HG03457 (cell line): ENCODE results near the gene RBM38.
"Not testable (repeated sequence)": the region's sequence is repeated elsewhere in the genome, so short reads cannot be mapped to it uniquely, and the experiment has no call there.

Source experiments
- ATAC-seq: cut with Tn5 transposase; IDR thresholded peaks from one replicate; pipeline ENCODE4 v1.9.1; 2021; ENCODE audit warnings: moderate number of reproducible peaks; ENCODE audit not compliant: unreplicated experiment

The RBM38 gene

GRCh38 chr20:57390604-57391438 is at the start of gene RBM38:
RBM38 (plus strand) TSS chr20:57391396; CDS start chr20:57391582, 186 bp downstream.
- ATAC-seq, result peak; percentile 30

- ATAC-seq, result no peak
These were observed 49.5 kb upstream of the RBM38 start for GRCh38 chr20:57341663-57342062.

GRCh38 chr20:57342829-57343228 is 48.4 kb upstream of the RBM38 start:
- ATAC-seq, result no peak

GRCh38 chr20:57346477-57346876 is 44.7 kb upstream of the RBM38 start:
- no peak for ATAC-seq

GRCh38 chr20:57347393-57347792 is 43.8 kb upstream of the RBM38 start:
- ATAC-seq, result no peak

GRCh38 chr20:57348200-57348921 is 42.8 kb upstream of the RBM38 start:
- ATAC-seq, result not testable (repeated sequence)

GRCh38 chr20:57348922-57349574 is 42.1 kb upstream of the RBM38 start:
- not testable (repeated sequence) for ATAC-seq

GRCh38 chr20:57350081-57350710 is 41.0 kb upstream of the RBM38 start:
- no peak for ATAC-seq

- ATAC-seq, result not testable (repeated sequence)
These were observed 40.5 kb upstream of the RBM38 start for GRCh38 chr20:57350726-57351041.

- ATAC-seq, result peak; percentile 62
These were observed 40.0 kb upstream of the RBM38 start, which contains the start of gene RAE1 for GRCh38 chr20:57351042-57351783. RAE1 (plus strand) TSS chr20:57351255; CDS start chr20:57354039, 2,784 bp downstream.

GRCh38 chr20:57352305-57352704 is 38.9 kb upstream of the RBM38 start:
- no peak for ATAC-seq

GRCh38 chr20:57353351-57353750 is 37.8 kb upstream of the RBM38 start:
- no peak for ATAC-seq

GRCh38 chr20:57361517-57361916 is 29.7 kb upstream of the RBM38 start:
- no peak for ATAC-seq

GRCh38 chr20:57364451-57364850 is 26.7 kb upstream of the RBM38 start:
- no peak for ATAC-seq

GRCh38 chr20:57369596-57369995 is 21.6 kb upstream of the RBM38 start:
- ATAC-seq, result no peak

- ATAC-seq, result no peak
These were observed 20.9 kb upstream of the RBM38 start for GRCh38 chr20:57370316-57370715.

GRCh38 chr20:57371363-57371762 is 19.8 kb upstream of the RBM38 start:
- ATAC-seq, result no peak

GRCh38 chr20:57372157-57372556 is 19.0 kb upstream of the RBM38 start:
- ATAC-seq, result no peak

GRCh38 chr20:57372581-57373350 is 18.4 kb upstream of the RBM38 start:
- no peak for ATAC-seq
